ENCODE results near the gene CD81. TPM values are rescaled to one million over a fixed set of nuclear protein-coding genes. Genes with fewer than 3 reads are reported as not detected.

Gene CD81
- polyA plus RNA-seq, 2 donors = 56.8 to 175 TPM

GRCh38 chr11:2388431-2389376 lies 11.6 kb downstream of the CD81 start:
- H3K9me3 ChIP-seq (ENCODE audit: control insufficient read depth in 2 of 2, insufficient read depth in 1 of 2, low read depth in 1 of 2, low read length in 1 of 2) = no peaks in the 10 kb centered on the region
- no peaks in the 10 kb centered on the region for H3K27me3 ChIP-seq (ENCODE audit: control insufficient read depth in 1 of 2, insufficient read depth in 2 of 2, low read length in 2 of 2)
- H3K4me3 ChIP-seq (ENCODE audit: low read depth in 1 of 2, low read length in 2 of 2) = no peak overlapping the region
- 59 to 67% methylated on average over 15 of the region's 15 CpGs for WGBS, 2 donors
- peak overlapping the region; percentile 30 to 77 for H3K27ac ChIP-seq (ENCODE audit: low read depth in 2 of 2, low read length in 1 of 2)
- peaks cover 42 to 59% of the 10 kb centered on the region in 2 donors for H3K4me1 ChIP-seq (ENCODE audit: control insufficient read depth in 2 of 2, insufficient read depth in 2 of 2, low read length in 1 of 2)
- H3K36me3 ChIP-seq (ENCODE audit: control insufficient read depth in 2 of 2, insufficient read depth in 2 of 2, low read length in 1 of 2) = peaks cover 0 to 28% of the 10 kb centered on the region in 2 donors

- Histone ChIP-seq H3K4me3 (ENCODE audit: low read depth in 1 of 2, low read length in 2 of 2) (no peak overlapping the region), H3K36me3 (ENCODE audit: control insufficient read depth in 2 of 2, insufficient read depth in 2 of 2, low read length in 1 of 2) (peaks cover 0 to 36% of the 10 kb centered on the region in 2 donors), H3K4me1 (ENCODE audit: control insufficient read depth in 2 of 2, insufficient read depth in 2 of 2, low read length in 1 of 2) (peaks cover 40 to 57% of the 10 kb centered on the region in 2 donors), H3K27me3 (ENCODE audit: control insufficient read depth in 1 of 2, insufficient read depth in 2 of 2, low read length in 2 of 2) (no peaks in the 10 kb centered on the region), H3K27ac (ENCODE audit: low read depth in 2 of 2, low read length in 1 of 2) (peak overlapping the region; percentile 71 to 77), H3K9me3 (ENCODE audit: control insufficient read depth in 2 of 2, insufficient read depth in 1 of 2, low read depth in 1 of 2, low read length in 1 of 2) (no peaks in the 10 kb centered on the region)
- 44 to 55% methylated on average over 12 to 14 of the region's 14 CpGs for WGBS, 2 donors
These were observed 12.4 kb downstream of the CD81 start for GRCh38 chr11:2389377-2390026.

- H3K36me3 ChIP-seq (ENCODE audit: control insufficient read depth in 2 of 2, insufficient read depth in 2 of 2, low read length in 1 of 2) = peaks cover 0 to 43% of the 10 kb centered on the region in 2 donors
- 52 to 63% methylated on average over 23 of the region's 23 CpGs for WGBS, 2 donors
These were observed 13.1 kb downstream of the CD81 start for GRCh38 chr11:2390091-2390724.

DNA sequence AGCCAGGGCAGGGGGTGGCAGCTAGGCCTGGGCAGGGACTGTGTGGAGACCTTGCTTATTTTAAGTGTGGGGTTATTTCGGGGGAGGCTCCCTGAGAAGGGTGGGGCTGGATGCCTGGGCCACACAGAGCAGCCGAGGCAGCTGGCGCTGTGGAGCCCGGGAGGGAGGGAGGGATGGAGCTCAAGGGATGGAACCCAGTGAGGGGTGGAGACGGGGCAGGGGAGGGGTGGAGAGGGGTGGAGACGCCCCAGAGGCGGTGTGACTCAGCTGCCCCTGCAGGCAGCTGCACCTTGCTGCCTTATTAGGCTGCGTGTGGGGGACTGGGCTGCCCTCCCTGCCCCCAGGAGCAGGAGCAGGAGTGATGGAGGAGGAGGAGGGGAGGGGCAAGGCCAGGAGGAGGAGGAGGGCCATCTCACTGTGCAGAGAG lies 13.6 kb downstream of the CD81 start:
- Histone ChIP-seq H3K4me1 (ENCODE audit: control insufficient read depth in 2 of 2, insufficient read depth in 2 of 2, low read length in 1 of 2) (peaks cover 34 to 46% of the 10 kb centered on the region in 2 donors), H3K9me3 (ENCODE audit: control insufficient read depth in 2 of 2, insufficient read depth in 1 of 2, low read depth in 1 of 2, low read length in 1 of 2) (no peaks in the 10 kb centered on the region), H3K27ac (ENCODE audit: low read depth in 2 of 2, low read length in 1 of 2) (peak overlapping the region; percentile 71 to 79), H3K27me3 (ENCODE audit: control insufficient read depth in 1 of 2, insufficient read depth in 2 of 2, low read length in 2 of 2) (no peaks in the 10 kb centered on the region), H3K4me3 (ENCODE audit: low read depth in 1 of 2, low read length in 2 of 2) (no peak overlapping the region), H3K36me3 (ENCODE audit: control insufficient read depth in 2 of 2, insufficient read depth in 2 of 2, low read length in 1 of 2) (peaks cover 0 to 47% of the 10 kb centered on the region in 2 donors)
- WGBS, 2 donors = 30 to 52% methylated on average over 7 to 8 of the region's 8 CpGs

More at GRCh38 chr11:2390091-2390724, 13.1 kb downstream of the CD81 start:
- Histone ChIP-seq H3K27me3 (ENCODE audit: control insufficient read depth in 1 of 2, insufficient read depth in 2 of 2, low read length in 2 of 2) (no peaks in the 10 kb centered on the region), H3K4me3 (ENCODE audit: low read depth in 1 of 2, low read length in 2 of 2) (no peak overlapping the region), H3K27ac (ENCODE audit: low read depth in 2 of 2, low read length in 1 of 2) (peak overlapping the region; percentile 71 to 79), H3K4me1 (ENCODE audit: control insufficient read depth in 2 of 2, insufficient read depth in 2 of 2, low read length in 1 of 2) (peaks cover 35 to 51% of the 10 kb centered on the region in 2 donors), H3K9me3 (ENCODE audit: control insufficient read depth in 2 of 2, insufficient read depth in 1 of 2, low read depth in 1 of 2, low read length in 1 of 2) (no peaks in the 10 kb centered on the region)

- 87 to 89% methylated on average over 19 to 20 of the region's 20 CpGs for WGBS, 2 donors
- H3K4me1 ChIP-seq (ENCODE audit: control insufficient read depth in 2 of 2, insufficient read depth in 2 of 2, low read length in 1 of 2) = peaks cover 31 to 41% of the 10 kb centered on the region in 2 donors
- peaks cover 0 to 50% of the 10 kb centered on the region in 2 donors for H3K36me3 ChIP-seq (ENCODE audit: control insufficient read depth in 2 of 2, insufficient read depth in 2 of 2, low read length in 1 of 2)
- no peaks in the 10 kb centered on the region for H3K9me3 ChIP-seq (ENCODE audit: control insufficient read depth in 2 of 2, insufficient read depth in 1 of 2, low read depth in 1 of 2, low read length in 1 of 2)
- H3K4me3 ChIP-seq (ENCODE audit: low read depth in 1 of 2, low read length in 2 of 2) = no peak overlapping the region
- H3K27ac ChIP-seq (ENCODE audit: low read depth in 2 of 2, low read length in 1 of 2) = peak overlapping the region; percentile 52 to 79
- no peaks in the 10 kb centered on the region for H3K27me3 ChIP-seq (ENCODE audit: control insufficient read depth in 1 of 2, insufficient read depth in 2 of 2, low read length in 2 of 2)
These were observed 14.3 kb downstream of the CD81 start for GRCh38 chr11:2391181-2391975.

GRCh38 chr11:2392241-2392959 lies 15.3 kb downstream of the CD81 start:
- WGBS, 2 donors = 77 to 83% methylated on average over 26 of the region's 26 CpGs
- H3K9me3 ChIP-seq (ENCODE audit: control insufficient read depth in 2 of 2, insufficient read depth in 1 of 2, low read depth in 1 of 2, low read length in 1 of 2) = no peaks in the 10 kb centered on the region
- H3K4me3 ChIP-seq (ENCODE audit: low read depth in 1 of 2, low read length in 2 of 2) = no peak overlapping the region
- no peaks in the 10 kb centered on the region for H3K27me3 ChIP-seq (ENCODE audit: control insufficient read depth in 1 of 2, insufficient read depth in 2 of 2, low read length in 2 of 2)
- peak overlapping the region in 1 of 2 donors; percentile 37 for H3K27ac ChIP-seq (ENCODE audit: low read depth in 2 of 2, low read length in 1 of 2)
- H3K36me3 ChIP-seq (ENCODE audit: control insufficient read depth in 2 of 2, insufficient read depth in 2 of 2, low read length in 1 of 2) = peaks cover 0 to 56% of the 10 kb centered on the region in 2 donors
- peaks cover 26 to 34% of the 10 kb centered on the region in 2 donors for H3K4me1 ChIP-seq (ENCODE audit: control insufficient read depth in 2 of 2, insufficient read depth in 2 of 2, low read length in 1 of 2)

- Histone ChIP-seq H3K27ac (ENCODE audit: low read depth in 2 of 2, low read length in 1 of 2) (peak overlapping the region in 1 of 2 donors; percentile 13), H3K4me1 (ENCODE audit: control insufficient read depth in 2 of 2, insufficient read depth in 2 of 2, low read length in 1 of 2) (peaks cover 22 to 34% of the 10 kb centered on the region in 2 donors), H3K9me3 (ENCODE audit: control insufficient read depth in 2 of 2, insufficient read depth in 1 of 2, low read depth in 1 of 2, low read length in 1 of 2) (no peaks in the 10 kb centered on the region), H3K36me3 (ENCODE audit: control insufficient read depth in 2 of 2, insufficient read depth in 2 of 2, low read length in 1 of 2) (peaks cover 0 to 56% of the 10 kb centered on the region in 2 donors), H3K27me3 (ENCODE audit: control insufficient read depth in 1 of 2, insufficient read depth in 2 of 2, low read length in 2 of 2) (no peaks in the 10 kb centered on the region), H3K4me3 (ENCODE audit: low read depth in 1 of 2, low read length in 2 of 2) (no peak overlapping the region)
- WGBS, 2 donors = 86 to 89% methylated on average over 23 to 27 of the region's 27 CpGs
These were observed 16.2 kb downstream of the CD81 start for GRCh38 chr11:2393111-2393868.

Measured in esophagus (tissue), 2 donors.